HUES64 (cell line): ENCODE results near the gene TRMO.

ENCODE experiments used
- H3K27ac ChIP-seq: 2 replicates; pipeline ENCODE4 v1.7.0; 2013; ENCODE audit warnings: low read depth, low read length, inconsistent platforms
- H3K27me3 ChIP-seq: 2 replicates; pipeline ENCODE4 v1.6.1; 2013; ENCODE audit warnings: mild to moderate bottlenecking, low read length; ENCODE audit not compliant: insufficient read depth
- H3K36me3 ChIP-seq: 2 replicates; pipeline ENCODE4 v1.6.1; 2013; ENCODE audit warnings: mild to moderate bottlenecking, low read length; ENCODE audit not compliant: insufficient read depth
- H3K4me1 ChIP-seq: 2 replicates; pipeline ENCODE4 v1.6.1; 2013; ENCODE audit warnings: mild to moderate bottlenecking, low read length, moderate library complexity; ENCODE audit not compliant: insufficient read depth
- H3K4me3 ChIP-seq: 2 replicates; pipeline ENCODE4 v1.5.1; 2013; ENCODE audit warnings: mild to moderate bottlenecking, low read length, moderate library complexity
- H3K9ac ChIP-seq: 2 replicates; pipeline ENCODE4 v1.6.1; 2013; ENCODE audit warnings: mild to moderate bottlenecking, low read depth, low read length
- H3K9me3 ChIP-seq: 2 replicates; pipeline ENCODE4 v1.6.1; 2013; ENCODE audit warnings: low read depth, low read length; ENCODE audit not compliant: insufficient read depth
- WGBS: fragments of 150-250, 120-280 bp; methylation state at CpG from one replicate; pipeline ENCODE4 v1.1.7; 2013; ENCODE audit warnings: missing lambda C conversion rate; 5-methylcytosine and 5-hydroxymethylcytosine counted together

Gene TRMO

GRCh38 chr9:97875111-97875510 is 47.2 kb downstream of the TRMO start:
- 92% methylated on average over 5 of the region's 5 CpGs for WGBS
- H3K27ac ChIP-seq: no peak overlapping the region
- H3K4me3 ChIP-seq: no peak overlapping the region
- H3K27me3 ChIP-seq: peaks cover 2% of the 10 kb centered on the region; the same call in 1 of the 2 replicates
- no peaks in the 10 kb centered on the region for H3K36me3 ChIP-seq
- no peaks in the 10 kb centered on the region for H3K9me3 ChIP-seq
- no peak overlapping the region for H3K9ac ChIP-seq
- H3K4me1 ChIP-seq: no peaks in the 10 kb centered on the region

GRCh38 chr9:97874624-97875023 is 47.7 kb downstream of the TRMO start:
- no peaks in the 10 kb centered on the region for H3K9me3 ChIP-seq
- no peak overlapping the region for H3K27ac ChIP-seq
- no peak overlapping the region for H3K9ac ChIP-seq
- WGBS: 93% methylated on average over 6 of the region's 6 CpGs
- H3K4me1 ChIP-seq: no peaks in the 10 kb centered on the region
- no peaks in the 10 kb centered on the region for H3K36me3 ChIP-seq
- peaks cover 6% of the 10 kb centered on the region; the same call in 1 of the 2 replicates for H3K27me3 ChIP-seq
- H3K4me3 ChIP-seq: no peak overlapping the region

DNA sequence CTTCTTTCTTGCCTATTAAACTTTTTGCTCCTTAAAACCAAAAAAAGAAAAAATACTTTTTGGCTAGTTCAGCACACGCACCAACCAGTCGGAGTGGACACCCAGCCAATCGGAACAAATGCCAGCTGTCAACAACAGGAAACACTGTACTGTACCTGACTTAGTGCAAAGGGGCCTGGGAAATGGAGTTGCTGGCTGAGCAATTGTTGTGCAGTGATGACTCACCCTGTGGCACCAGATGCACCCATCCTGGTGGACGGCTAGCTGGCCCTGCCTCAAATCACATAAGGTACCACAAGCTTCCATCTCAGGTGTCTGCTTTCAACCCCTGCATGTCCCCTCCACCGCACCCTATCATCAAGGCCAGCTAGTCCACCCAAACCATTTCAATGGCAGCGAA is 48.4 kb downstream of the TRMO start:
- Histone ChIP-seq H3K27me3 (peaks cover 6% of the 10 kb centered on the region; the same call in 1 of the 2 replicates), H3K4me1 (peaks cover 6% of the 10 kb centered on the region), H3K36me3 (no peaks in the 10 kb centered on the region), H3K27ac (no peak overlapping the region), H3K9ac (no peak overlapping the region), H3K4me3 (no peak overlapping the region), H3K9me3 (no peaks in the 10 kb centered on the region)
- 90% methylated on average over 6 of the region's 6 CpGs for WGBS

- no peak overlapping the region for H3K4me3 ChIP-seq
- H3K36me3 ChIP-seq: no peaks in the 10 kb centered on the region
- H3K27me3 ChIP-seq: peaks cover 9% of the 10 kb centered on the region; the same call in 1 of the 2 replicates
- H3K9me3 ChIP-seq: no peaks in the 10 kb centered on the region
- no peak overlapping the region for H3K27ac ChIP-seq
- no peak overlapping the region for H3K9ac ChIP-seq
- 60% methylated on average over 3 of the region's 3 CpGs for WGBS
- peaks cover 10% of the 10 kb centered on the region for H3K4me1 ChIP-seq
Measured at GRCh38 chr9:97873425-97873824, 48.9 kb downstream of the TRMO start.

- WGBS: 75% methylated on average over 3 of the region's 3 CpGs
- Histone ChIP-seq H3K27ac (no peak overlapping the region), H3K27me3 (peaks cover 16% of the 10 kb centered on the region; the same call in 1 of the 2 replicates), H3K9me3 (peaks cover 12% of the 10 kb centered on the region; the same call in 1 of the 2 replicates), H3K9ac (no peak overlapping the region), H3K4me1 (peaks cover 10% of the 10 kb centered on the region), H3K36me3 (no peaks in the 10 kb centered on the region), H3K4me3 (no peak overlapping the region)
Measured at GRCh38 chr9:97868859-97869258, 53.4 kb downstream of the TRMO start.

- Histone ChIP-seq H3K36me3 (no peaks in the 10 kb centered on the region), H3K9me3 (peaks cover 12% of the 10 kb centered on the region; the same call in 1 of the 2 replicates), H3K27ac (no peak overlapping the region), H3K4me3 (no peak overlapping the region), H3K4me1 (peaks cover 10% of the 10 kb centered on the region), H3K27me3 (peaks cover 35% of the 10 kb centered on the region), H3K9ac (no peak overlapping the region)
Measured at GRCh38 chr9:97866848-97867247, 55.5 kb downstream of the TRMO start.

DNA sequence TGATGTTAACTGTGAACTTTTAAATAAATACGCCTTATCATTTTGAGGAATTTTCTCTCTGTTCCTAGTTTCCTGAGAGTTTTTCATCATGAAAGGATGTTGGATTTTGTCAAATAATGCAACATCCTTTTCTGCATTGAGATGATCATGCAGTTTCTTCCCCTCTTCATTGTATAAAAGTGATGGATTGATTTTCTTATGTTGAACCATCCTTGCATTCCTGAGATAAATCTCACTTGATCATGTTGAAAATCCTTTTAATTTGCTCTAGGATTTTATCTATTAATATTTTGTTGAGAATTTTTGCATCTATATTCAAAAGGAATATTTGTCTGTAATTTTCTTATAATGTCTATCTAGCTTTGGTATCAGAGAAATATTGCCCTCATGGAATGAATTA is 56.0 kb downstream of the TRMO start:
- no peak overlapping the region for H3K9ac ChIP-seq
- peaks cover 39% of the 10 kb centered on the region for H3K27me3 ChIP-seq
- peaks cover 10% of the 10 kb centered on the region for H3K4me1 ChIP-seq
- peaks cover 12% of the 10 kb centered on the region; the same call in 1 of the 2 replicates for H3K9me3 ChIP-seq
- no peaks in the 10 kb centered on the region for H3K36me3 ChIP-seq
- WGBS: no CpG with 5 or more reads among the region's 1 CpG
- no peak overlapping the region for H3K4me3 ChIP-seq
- H3K27ac ChIP-seq: no peak overlapping the region

GRCh38 chr9:97864396-97864795 is 57.9 kb downstream of the TRMO start:
- H3K36me3 ChIP-seq: no peaks in the 10 kb centered on the region
- no peak overlapping the region for H3K9ac ChIP-seq
- no peak overlapping the region for H3K4me3 ChIP-seq
- 92% methylated on average over 1 of the region's 1 CpG for WGBS
- no peak overlapping the region for H3K27ac ChIP-seq
- H3K4me1 ChIP-seq: peaks cover 10% of the 10 kb centered on the region
- peaks cover 12% of the 10 kb centered on the region; the same call in 1 of the 2 replicates for H3K9me3 ChIP-seq
- H3K27me3 ChIP-seq: peaks cover 52% of the 10 kb centered on the region

DNA sequence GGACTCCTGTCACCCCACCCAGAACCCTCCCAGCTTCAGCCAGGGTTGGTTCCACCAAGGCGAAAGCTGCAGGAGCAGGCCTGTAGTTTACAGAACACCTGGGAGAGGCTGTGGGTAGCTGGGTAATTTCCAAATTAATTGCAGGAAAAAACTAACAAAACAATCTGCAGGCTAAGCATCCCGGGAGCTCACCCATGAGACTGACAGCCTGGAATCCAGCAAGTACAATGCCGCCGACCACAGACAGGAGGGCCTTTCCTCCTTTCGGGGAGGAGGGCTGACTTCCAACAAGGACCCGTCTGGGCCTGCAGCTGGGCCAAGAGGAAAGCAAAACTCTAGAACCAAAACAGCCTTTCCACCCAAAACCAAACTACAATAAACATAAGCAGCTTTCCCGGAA is 59.0 kb downstream of the TRMO start:
- Histone ChIP-seq H3K36me3 (no peaks in the 10 kb centered on the region), H3K4me1 (peaks cover 6% of the 10 kb centered on the region; the same call in 1 of the 2 replicates), H3K27me3 (peaks cover 60% of the 10 kb centered on the region), H3K4me3 (no peak overlapping the region), H3K9ac (no peak overlapping the region), H3K27ac (no peak overlapping the region), H3K9me3 (peaks cover 12% of the 10 kb centered on the region; the same call in 1 of the 2 replicates)
- WGBS: 71% methylated on average over 7 of the region's 7 CpGs

GRCh38 chr9:97861148-97861475 is 61.2 kb downstream of the TRMO start:
- WGBS: 92% methylated on average over 5 of the region's 5 CpGs
- peaks cover 17% of the 10 kb centered on the region; the same call in 1 of the 2 replicates for H3K4me1 ChIP-seq
- H3K27me3 ChIP-seq: peaks cover 82% of the 10 kb centered on the region
- H3K4me3 ChIP-seq: no peak overlapping the region
- H3K27ac ChIP-seq: no peak overlapping the region
- H3K36me3 ChIP-seq: no peaks in the 10 kb centered on the region
- no peak overlapping the region for H3K9ac ChIP-seq
- H3K9me3 ChIP-seq: peaks cover 3% of the 10 kb centered on the region; the same call in 1 of the 2 replicates

DNA sequence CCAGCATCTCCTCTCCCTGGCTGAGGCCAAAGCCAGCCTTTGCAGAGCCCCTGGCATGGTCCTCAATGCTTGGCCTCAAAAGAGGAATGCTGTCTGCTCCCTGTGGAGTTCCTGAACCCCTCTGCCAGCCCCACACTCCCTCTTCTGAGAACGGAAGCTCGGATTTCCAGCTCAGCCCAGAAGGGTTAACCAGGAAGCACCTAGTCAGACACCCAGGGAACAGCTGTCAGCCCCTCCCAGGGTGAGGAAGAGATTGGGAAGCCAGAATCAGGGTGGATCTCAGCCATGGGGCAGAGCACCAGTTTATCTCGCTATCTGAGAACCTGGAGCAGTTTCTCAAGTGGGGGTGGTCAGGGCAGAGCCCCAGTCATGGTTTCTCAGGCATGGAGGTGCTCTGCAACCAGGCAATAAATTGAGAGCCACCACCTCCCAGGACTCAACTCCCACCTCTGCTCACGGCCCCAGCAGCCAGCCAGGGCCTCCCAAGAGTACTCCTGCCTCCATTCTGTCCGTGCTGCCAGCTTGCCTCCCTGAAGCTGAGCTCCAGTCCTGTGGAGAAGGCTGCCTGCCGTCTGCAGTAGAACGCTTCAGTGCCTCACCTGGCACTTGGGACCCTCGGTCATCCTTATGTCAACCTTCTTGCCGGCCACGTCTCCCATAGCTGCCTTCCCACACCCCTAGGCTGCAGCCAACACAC is 61.7 kb downstream of the TRMO start:
- WGBS: 68% methylated on average over 10 of the region's 10 CpGs
- H3K4me3 ChIP-seq: no peak overlapping the region
- peaks cover 87% of the 10 kb centered on the region for H3K27me3 ChIP-seq
- no peaks in the 10 kb centered on the region for H3K9me3 ChIP-seq
- H3K4me1 ChIP-seq: peaks cover 17% of the 10 kb centered on the region; the same call in 1 of the 2 replicates
- no peaks in the 10 kb centered on the region for H3K36me3 ChIP-seq
- no peak overlapping the region for H3K27ac ChIP-seq
- no peak overlapping the region for H3K9ac ChIP-seq
